LoVo (cell line): ENCODE data around the gene PLBD1.

ENCODE experiments used
- DNase-seq: peaks from one replicate; pipeline ENCODE4 v3.0.0-alpha.2; 2016; ENCODE audit warnings: low spot score

The PLBD1 gene, protein sequence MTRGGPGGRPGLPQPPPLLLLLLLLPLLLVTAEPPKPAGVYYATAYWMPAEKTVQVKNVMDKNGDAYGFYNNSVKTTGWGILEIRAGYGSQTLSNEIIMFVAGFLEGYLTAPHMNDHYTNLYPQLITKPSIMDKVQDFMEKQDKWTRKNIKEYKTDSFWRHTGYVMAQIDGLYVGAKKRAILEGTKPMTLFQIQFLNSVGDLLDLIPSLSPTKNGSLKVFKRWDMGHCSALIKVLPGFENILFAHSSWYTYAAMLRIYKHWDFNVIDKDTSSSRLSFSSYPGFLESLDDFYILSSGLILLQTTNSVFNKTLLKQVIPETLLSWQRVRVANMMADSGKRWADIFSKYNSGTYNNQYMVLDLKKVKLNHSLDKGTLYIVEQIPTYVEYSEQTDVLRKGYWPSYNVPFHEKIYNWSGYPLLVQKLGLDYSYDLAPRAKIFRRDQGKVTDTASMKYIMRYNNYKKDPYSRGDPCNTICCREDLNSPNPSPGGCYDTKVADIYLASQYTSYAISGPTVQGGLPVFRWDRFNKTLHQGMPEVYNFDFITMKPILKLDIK

DNA sequence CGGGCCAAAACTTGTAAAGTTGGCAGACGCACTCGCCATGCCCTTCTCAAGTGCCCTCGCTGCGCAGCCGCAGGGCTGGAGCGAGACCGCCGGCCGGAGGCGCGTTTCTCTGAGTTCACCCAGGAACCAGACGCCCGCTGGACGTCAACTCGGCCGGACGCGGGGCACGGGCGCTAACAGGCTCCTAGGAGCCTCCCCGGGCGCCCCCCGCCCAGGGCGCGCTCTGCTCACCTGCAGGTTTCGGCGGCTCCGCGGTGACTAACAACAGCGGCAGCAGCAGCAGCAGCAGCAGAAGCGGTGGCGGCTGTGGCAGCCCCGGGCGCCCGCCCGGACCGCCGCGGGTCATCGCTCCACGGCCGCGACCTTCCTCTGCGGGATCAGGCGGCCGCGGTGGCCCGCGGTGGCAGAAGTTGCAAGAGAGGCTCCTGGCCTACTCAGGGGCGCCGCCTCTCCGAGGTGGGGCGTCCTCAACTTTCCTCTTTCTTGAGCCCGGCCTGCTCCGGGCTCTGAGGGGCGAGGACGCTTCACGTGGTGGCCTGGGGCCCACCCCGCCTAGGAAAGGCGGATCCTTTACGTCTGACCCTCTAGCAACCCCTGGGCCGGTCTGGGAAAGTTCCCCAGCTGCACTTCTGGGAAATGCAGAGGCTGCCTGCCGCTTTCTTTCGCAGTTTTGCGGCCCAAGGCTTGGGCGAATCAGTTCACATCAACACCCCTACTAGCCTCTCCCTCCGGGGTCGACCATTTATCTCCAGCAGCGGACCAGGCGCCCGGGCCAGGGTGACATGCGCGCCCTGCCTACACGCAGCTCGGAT is at the start of gene PLBD1:
Gene PLBD1 (minus strand): TSS at position 533 of the 812 bp plus-strand sequence. CDS start 187 bp downstream, at position 346.
- DNase-seq = peak; percentile 81

DNA sequence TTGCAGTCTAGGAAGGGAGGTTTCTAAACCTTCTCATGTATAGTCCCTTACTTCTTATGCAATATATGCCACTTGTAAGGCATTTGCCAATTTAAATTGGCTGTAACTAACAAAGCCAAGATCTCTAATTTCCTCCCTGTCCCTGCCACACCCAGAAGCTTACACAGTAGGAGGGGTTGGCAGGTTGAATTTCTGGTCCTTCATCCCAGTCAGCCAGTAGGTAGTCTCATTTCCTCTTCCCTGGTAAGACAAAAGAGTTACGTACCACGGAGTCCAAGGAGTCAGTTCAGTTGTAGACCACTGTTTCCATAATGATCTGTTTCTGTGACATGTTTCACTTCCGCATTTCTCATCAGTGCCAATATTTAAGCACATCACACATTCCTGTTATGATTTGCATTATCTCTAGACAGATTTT is 47.0 kb upstream of the PLBD1 start:
- DNase-seq = peak; percentile 34

DNA sequence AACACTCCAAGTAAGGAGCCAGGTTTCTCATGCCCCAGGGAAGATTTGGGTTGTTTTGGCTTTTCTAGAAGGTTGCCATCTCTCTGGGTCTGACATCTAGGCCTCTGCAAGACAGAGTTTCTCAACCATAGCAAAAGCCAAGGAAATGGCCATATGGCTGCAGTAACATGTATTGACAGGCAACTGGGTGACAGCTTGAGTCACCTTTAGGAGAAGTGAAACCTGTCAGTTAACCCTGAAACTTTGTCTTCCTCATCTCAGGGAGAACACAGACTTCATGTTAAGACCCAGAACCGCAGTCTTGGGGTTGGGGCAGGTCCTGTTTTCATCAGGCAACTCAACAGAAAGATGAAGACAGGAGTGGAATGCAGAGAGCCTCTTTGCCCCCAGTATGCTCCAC is 46.0 kb upstream of the PLBD1 start:
- DNase-seq = no peak

DNA sequence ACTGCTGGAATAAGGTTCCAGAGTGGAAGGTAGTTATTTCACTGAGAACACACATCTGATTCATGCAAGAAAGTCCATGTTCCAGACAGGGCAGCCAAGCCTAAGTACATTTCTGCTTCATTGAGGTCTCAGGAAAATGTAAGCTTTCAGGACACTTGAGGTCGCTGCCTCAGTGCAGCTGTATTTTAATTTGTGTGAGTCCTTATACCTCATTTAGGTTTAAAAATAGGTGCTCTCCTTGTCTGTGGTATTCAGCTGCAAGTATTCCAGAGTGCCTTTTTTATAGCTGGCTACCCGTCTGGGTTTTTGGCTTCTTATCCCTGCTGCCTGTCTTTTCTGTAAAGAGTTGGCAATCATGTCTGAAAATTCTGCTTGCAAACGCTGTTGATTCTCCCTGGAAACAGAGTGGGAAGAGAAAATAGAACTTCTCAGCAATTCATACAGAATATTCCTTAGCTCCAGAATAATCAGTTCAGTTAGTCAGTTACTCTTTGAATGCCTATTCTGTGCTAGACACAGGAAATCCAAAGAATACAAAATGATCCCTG is 45.3 kb upstream of the PLBD1 start:
- no peak for DNase-seq

DNA sequence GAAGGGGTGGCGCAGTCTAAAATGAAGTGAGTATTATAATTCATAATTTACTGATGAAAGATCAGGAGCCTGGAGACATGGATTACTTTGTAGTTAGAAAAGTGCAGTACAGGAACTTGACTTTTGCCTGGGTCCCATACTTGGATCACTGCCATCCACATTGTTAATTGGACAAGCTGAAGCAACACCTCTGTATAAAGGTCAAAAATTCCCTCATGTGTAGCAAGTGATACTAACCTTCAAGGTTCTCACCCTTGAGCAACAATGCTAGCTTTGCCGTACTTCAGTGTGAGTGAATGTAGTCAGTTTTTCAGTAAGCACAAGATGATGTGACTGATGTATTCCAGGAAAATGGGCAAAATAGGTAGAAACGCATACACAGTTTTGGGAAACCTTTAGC is 44.6 kb upstream of the PLBD1 start:
- DNase-seq = peak; percentile 70

DNA sequence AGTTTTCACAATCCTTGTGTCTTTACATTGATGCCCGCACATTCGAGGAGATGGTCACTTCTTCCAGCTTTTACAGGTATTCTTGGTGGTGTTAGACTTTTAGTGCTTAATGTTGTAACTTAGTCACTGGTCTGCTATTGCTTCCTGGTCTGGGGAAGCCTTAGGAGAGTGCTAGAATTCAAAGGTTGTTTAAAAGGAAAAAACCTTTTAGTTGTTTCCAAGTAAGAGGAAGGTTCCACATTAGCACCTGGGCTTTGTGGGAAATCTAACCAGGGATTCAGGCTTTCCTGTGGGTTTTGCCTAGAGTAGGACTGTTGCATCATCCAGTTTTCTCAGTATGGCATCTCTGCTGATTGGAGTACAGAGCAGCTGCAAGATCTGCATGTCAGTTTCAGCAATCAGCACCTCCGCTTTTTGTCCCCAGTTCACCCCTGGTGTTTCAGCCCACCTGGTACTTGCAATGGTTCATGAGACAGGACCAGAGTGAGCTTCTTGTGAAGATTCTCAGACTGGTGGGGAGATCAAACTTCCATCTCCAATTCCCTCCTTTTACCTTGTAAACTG is 44.0 kb upstream of the PLBD1 start:
- peak; percentile 67 for DNase-seq

DNA sequence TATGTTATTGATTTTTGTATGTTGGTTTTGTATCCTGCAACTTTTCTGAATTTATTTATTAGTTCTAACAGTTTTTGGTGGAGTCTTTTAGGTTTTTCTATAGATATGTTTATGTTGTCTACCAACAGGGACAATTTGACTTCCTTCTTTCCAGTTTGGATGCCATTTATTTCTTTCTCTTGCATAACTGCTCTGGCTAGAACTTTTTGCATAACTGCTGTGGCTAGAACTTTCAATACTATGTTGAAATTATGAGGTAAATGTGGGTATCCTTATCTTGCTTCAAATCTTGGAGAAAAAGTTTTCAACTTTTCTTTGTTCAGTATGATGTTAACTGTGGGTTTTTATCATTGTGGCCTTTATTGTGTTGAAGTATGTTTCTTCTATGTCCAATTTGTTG is 39.9 kb upstream of the PLBD1 start:
- DNase-seq = no peak

DNA sequence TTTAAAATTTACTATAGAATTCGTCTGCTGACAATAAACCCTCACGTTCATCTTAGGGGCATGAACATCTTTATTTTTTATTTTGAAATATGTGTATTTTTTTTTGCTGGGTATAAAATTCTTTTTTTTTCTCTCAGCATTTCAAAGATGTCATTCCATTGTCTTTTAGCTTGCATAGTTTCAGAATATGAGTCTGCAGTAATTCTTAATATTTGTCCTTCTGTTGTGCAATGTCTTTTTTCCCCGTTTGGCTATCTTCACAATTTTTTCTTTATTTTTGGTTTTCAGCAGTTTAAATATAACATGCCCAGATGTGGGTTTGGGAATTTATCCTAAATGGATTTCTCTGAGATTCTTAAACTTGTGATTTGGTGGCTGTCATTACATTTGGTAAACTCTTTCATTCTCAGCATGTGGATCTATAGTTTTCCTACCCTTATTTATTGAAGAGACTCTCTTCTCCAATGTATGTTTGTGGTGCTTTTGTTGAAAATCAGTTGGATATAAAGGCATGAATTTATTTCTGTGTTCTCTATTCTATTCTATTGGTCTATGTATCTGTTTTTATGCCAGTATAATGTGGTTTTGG is 37.8 kb upstream of the PLBD1 start:
- no peak for DNase-seq

DNA sequence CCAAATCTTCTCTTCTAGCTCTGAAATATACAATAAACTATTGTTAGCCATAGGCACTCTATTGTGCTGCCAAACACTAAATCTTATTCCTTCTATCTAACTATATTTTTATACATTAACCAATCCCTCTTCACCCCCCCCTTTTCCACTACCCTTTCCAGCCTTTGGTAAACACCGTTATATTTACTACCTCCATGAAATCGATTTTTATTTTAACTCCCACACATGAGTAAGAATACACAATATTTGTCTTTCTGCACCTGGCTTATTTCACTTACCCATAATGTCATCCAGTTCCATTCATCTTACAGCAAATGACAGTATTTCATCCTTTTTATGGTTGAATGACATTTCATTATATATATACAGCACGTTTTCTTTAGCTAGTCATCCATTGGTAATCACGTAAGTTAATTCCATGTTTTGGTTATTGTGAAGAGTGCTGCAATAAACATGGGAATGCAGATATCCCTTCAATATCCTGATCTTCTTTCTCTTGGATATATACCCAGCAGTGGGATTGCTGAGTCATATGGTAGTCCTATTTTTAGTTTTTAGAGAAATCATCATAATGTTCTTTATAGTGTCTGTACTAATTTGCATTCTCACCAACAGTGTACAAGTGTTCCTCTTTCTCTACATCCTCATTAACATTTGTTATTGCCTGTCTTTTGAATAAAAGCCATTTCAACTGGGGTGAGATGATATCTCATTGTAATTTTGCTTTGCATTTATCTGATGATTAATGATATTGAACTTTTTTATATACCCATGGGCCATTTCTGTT is 34.2 kb upstream of the PLBD1 start:
- no peak for DNase-seq

DNA sequence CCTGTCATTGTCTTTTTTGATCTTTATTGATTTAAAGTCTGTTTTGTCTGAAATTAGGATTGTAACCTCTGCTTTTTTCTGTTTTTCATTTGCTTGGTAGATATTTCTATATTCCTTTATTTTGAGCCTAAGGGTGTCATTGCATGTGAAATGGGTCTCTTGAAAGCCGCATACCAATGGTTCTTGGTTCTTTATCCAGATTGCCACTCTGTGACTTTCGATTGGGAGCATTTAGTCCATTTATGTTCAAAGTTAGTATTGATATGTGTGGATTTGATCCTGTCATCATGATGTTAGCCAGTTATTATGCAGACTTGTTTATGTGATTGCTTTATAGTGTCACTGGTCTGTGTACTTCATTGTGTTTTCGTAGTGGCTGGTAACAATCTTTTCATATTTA is 29.8 kb upstream of the PLBD1 start:
- DNase-seq = no peak

DNA sequence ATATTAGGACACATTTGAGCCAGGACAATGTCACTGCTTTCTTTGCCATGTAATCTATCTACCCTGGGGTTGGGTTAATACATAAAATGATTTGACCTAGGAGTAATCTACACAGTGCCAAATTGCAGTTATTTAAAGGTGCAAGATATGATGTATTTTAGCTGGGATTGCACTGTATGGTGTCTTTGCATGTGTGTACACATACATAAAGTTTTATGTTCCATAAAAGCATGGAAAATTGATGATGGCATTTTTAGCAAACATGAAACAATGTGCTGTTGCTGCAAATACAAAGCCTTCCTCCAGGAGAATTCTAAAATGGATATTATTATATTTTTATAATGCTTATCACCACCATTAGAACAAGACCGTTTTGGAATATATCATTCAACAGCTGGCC is 24.0 kb upstream of the PLBD1 start:
- no peak for DNase-seq

DNA sequence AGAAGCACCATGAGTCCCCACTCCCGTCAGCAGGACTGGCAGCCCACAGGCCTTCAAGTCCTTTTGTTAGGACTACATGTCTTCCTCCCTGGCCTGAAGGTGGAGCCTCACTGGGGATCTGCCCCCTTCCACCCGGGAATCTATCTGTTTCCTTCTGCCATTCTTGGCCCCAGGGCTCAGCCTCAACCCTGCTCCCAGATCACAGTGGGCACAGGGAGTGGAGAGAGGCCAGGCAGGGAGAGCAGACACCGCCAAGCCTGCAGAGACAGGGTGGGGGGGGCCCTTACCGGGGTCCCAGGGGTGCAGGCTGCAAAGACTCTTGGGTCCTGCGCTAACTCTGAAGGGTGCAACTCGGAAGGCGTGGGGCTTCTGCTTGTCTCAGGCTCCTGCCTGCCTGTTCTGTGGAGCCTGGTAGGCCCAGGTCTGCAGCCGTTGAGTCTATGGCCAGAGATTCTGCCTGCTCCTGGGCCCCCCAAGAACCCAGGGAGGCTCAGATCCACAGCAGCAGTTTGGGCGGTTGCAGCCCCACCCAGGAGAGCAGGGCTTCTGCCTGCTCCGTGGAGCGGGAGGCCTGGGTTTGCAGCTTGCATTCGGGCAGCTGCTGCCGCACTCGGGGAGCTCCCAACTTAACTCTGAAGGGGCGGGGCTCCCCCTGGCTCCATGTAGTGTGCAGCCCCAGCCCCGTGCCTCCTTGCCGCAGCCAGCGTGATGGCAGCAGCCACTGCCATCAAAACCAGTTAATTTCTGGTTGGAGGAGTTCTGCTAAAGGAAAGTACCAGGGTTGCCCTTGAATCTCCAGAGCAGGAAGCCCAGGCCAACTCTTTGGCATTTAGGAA is 21.7 kb upstream of the PLBD1 start:
- no peak for DNase-seq

DNA sequence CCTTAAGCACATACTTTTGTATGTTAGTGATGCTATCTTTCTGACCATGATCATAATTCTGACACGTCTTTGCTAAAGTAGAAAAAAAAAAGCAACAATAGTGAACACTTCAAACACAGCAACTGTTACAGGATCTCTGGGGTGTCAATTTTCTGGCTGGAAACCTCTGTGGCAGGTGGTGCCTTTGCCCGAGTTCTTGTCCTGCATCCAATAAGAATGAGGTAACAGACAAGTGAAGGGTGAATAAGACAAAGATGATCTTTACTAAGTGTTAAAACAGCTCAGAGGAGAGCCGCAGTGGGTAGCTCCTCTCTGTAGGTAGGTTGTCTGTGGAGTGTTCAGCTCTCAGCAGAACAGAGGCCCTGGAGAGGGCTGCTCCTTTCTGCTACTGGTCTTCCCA is 20.9 kb upstream of the PLBD1 start:
- DNase-seq = no peak

DNA sequence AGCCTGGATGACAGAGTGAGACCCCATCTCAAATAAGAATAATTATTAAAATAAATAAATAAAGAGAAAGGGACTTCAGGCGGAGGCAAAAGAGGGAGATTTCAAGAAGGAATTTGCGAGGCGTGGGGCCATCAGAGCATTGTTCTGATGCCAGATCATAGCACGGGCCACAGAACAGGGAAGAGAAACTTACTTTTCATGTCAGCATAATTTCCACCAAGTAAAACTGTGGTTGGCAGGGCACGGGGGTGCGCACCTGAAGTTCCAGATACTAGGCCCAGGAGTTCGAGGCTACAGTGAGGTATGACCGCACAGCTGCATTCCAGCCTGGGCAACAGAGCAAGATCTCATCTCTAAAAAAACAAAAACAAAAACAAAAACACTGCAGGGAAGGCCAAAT is 11.0 kb upstream of the PLBD1 start:
- no peak for DNase-seq

DNA sequence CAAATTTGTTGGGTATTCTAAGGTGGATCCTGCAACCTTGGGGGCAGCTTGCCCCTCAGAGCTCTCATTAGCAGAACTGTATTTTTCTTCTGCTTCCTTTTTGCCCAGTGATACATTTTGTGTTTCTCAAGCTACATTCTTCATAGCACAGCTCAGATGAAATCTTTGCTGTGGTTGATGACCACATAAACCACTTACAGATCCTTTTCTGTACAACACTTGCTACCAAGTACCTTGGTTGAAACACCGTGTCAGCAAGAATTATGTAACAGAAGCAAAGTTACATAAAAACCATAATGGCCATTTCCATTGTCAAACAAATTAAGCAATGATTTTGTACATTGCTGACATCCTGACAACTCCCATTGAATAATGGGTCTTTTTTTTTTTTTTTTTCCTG is 9.7 kb upstream of the PLBD1 start:
- no peak for DNase-seq

DNA sequence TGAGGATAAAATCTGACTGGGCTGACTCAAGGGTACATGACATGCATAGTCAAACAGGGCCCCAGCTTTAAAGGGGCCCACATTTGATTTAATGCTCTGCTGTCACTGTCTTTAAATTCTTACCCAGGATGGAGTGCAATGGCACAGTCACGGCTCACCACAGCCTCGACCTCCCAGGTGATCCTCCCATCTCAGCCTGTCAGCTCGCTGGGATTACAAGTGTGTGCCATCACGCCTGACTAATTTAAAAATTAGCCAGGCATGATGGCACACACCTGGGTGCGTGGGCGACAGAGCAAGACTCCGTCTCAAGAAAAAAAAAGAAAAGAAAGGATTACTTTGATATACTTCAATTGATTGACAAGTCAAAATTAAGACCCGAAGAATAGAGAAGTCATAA is 9.2 kb upstream of the PLBD1 start:
- DNase-seq = no peak

DNA sequence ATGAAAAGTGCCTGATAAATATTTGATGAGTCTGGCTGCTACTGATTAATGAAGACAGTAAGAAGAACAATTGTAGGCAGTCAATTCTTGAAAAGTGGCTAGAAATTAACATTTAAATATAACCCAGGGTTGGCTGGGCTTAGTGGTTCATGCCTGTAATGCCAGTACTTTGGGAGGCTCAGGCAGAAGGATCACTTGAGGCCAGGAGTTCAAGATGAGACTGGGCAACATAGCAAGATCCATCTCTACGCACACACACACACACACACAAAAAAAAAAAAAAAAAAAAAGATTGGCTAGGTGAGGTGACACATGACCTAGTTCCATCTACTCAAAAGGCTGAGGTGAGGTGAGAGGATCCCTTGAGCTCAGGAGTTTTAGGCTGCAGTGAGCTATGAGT is 7.9 kb upstream of the PLBD1 start:
- DNase-seq = no peak

DNA sequence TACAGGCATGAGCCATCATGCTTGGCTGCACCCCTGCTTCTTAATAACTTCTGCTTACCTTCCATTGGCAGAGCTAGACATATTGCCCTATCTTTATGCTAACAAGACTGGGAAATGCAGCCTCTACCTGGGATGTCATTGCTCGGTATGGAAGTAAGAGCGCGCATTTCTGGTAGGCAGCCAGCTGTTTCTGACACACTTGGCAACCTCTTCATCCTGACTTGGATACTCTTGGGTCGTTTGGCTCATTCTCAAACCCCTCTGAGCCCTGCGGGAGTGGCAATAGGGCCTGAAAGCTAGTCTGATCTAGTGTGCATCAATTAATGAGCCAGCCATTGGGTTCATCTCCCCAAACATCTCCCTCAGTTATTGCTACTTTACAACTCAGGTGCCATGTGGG is 5.4 kb upstream of the PLBD1 start:
- no peak for DNase-seq

DNA sequence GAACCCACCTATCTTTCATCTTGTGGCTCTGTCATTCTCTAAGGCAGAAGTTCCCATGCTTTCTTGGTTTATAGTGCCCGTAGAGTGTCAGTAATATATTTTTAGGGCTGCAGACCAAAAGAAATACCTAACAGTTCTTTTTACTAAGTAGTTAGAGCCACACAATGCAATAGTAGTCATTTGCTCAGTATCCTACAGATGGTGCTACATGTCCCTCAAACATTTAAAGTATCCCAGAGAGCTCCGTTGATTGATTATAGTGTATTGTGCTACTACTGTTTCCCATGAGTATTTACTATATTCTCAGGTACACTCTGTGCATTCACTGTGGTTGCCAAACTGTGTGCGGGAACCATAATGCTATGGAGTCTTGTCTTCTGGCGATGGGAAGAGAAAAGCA is 4.7 kb upstream of the PLBD1 start:
- no peak for DNase-seq

DNA sequence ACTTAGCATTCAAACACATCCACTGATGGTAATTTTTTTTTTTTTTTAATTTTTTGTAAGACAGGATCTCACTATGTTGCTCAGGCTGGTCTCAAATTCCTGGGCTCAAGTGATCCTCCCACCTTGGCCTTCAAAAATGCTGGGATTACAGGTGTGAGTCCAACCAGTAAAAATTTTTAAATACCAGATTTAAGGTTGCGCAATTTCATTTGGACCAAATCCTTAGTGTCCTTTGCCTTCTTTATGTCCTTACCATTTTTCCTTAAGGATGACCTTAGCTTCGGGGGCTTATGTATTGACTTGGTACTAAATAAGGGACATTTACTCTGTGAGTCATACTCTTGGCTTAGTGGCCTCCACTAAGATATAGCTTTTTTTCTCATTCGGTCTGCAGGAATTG is 4.1 kb upstream of the PLBD1 start:
- DNase-seq = no peak
